RWPE1 (cell line): ENCODE results near the gene MLXIP.

Source experiments
- CTCF ChIA-PET: fragments of 350-600 bp; sonication (Branson Sonifier 250); formaldehyde crosslinking; extraction: SDS; loops from one replicate; lab custom pipeline; 2021; lab: Yijun Ruan, JAX
- POLR2A ChIA-PET: fragments of 400-600 bp; formaldehyde crosslinking; extraction: SDS; loops from one replicate; lab custom pipeline; 2020; ENCODE audit warnings: antibody characterized with exemption; ENCODE audit not compliant: low non-redundant PET; lab: Yijun Ruan, JAX
- DNase-seq: peaks from one replicate; pipeline ENCODE4 v3.0.0; 2012; ENCODE audit warnings: low spot score
- H3K27ac ChIP-seq: fragments of 450-650 bp; 2 replicates; pipeline ENCODE4 v1.5.1; 2017
- TF ChIP-seq, protein P1 (sequence below): fragments of 450-650 bp; conservative IDR thresholded peaks from 2 replicates; pipeline ENCODE4 v1.5.1; 2017; ENCODE audit warnings: low read depth, mild to moderate bottlenecking

MLXIP gene

DNA sequence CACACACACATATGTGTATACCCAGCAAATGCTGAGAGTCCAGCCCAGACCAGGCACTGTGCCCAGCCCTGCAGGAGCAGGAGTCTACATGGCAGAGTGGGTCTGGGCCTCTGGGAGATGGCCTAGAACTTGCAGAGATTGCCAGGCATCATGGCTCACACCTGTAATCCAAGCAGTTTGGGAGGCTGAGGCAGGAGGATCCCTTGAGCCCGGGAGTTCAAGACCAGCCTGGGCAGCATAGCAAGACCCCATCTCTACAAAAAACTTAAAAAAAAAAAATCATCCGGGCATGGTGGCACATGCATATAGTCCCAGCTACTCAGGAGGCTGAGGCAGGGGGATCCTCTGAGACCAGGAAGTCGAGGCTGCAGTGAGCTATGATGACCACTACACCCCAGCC lies 20.8 kb upstream of the MLXIP start:
- POLR2A ChIA-PET = no interaction called here
- no peak for DNase-seq
- CTCF ChIA-PET = no interaction called here
- peak overlapping the region; percentile 25; the same call in 1 of the 2 replicates for H3K27ac ChIP-seq
- TF ChIP-seq, protein P1, sequence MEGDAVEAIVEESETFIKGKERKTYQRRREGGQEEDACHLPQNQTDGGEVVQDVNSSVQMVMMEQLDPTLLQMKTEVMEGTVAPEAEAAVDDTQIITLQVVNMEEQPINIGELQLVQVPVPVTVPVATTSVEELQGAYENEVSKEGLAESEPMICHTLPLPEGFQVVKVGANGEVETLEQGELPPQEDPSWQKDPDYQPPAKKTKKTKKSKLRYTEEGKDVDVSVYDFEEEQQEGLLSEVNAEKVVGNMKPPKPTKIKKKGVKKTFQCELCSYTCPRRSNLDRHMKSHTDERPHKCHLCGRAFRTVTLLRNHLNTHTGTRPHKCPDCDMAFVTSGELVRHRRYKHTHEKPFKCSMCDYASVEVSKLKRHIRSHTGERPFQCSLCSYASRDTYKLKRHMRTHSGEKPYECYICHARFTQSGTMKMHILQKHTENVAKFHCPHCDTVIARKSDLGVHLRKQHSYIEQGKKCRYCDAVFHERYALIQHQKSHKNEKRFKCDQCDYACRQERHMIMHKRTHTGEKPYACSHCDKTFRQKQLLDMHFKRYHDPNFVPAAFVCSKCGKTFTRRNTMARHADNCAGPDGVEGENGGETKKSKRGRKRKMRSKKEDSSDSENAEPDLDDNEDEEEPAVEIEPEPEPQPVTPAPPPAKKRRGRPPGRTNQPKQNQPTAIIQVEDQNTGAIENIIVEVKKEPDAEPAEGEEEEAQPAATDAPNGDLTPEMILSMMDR = no peak

DNA sequence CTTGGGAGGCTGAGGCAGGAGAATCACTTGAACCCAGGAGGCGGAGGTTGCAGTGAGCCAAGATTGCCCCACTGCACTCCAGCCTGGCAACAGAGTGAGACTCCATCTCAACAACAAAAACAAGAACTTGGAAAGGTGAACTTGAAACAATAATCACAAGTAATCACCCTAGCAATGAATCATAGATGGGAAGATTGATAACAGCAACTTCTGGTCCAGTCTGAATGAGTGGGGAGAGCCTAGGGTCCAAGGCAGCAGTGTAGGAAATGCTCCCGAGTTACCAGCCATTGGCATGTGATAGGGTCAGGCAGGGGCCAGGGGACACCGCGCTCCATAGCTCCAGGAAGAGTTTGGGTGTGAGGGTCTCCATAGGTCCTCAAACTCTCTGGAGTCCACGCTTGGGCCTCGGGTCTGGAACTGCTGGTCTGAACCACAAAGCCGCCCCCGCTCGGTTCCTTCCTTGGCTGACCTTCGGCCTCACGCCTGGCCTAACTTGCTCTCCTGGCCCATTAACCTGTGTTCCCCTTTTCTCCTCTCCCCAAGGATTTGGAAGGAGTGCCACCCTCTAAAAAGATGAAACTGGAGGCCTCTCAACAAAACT lies 19.9 kb upstream of the MLXIP start:
- TF ChIP-seq, protein P1 = no peak
- DNase-seq = no peak
- POLR2A ChIA-PET = no interaction called here
- CTCF ChIA-PET = no interaction called here
- no peak overlapping the region for H3K27ac ChIP-seq

DNA sequence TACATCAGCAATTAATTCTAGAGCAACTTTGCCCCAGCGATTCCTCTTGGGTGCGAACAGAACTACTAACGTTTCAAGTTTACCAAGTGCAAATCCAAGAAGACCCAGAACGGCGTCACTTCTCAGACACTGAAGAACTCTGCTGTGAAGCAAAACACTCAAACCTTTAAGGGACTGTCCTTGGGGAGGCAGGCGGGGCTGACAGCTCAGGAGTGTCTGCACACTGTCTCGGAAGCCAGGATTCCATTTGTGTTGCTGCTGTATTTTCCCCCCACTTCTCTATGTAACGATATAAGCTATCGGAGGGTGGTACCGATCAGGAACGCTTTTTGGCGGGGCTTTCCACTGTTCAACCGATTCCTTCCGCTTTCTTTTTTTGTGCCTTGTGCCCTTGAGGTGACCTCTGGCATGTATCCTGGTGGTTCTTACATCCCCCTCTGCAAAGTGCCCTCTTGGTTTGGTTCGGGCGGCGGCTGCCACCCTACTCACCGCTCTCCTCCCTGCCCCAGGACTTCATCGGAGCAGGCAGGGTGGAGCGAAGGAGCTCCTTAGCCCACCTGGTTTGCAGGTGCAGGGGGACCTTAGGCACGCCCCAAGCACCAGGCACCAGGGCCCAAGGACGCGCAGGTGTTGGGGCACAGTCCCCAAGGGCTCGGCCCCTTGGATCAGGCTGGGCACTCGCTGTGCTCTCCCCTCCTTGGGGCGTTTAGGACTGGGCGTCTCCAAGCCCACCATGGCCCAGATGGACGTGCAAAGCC lies 19.2 kb upstream of the MLXIP start:
- ChIA-PET CTCF (no interaction called here), POLR2A (no interaction called here)
- DNase-seq = no peak
- TF ChIP-seq, protein P1 = no peak
- H3K27ac ChIP-seq = no peak overlapping the region; the same call in 1 of the 2 replicates

DNA sequence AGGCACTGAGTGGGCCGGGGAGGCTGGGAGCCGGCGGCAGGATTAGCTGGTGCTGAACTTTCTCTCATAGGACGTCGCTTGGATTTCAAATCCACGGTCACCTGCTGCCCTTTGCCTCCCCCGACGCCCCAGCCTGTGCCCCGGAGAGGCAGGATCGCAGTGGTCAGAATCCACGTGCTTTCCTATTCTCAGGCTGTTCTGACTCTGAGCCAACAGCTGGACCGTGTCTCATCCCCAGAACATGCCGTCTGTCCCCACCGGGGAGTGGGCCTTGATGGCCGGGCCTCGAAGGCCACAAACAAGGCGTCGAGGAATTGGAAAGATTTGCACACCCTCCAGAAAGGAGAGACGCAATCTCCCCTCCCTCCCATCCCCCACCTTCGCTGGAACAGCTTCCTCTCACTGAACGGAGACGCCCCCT lies 18.5 kb upstream of the MLXIP start:
- no peak overlapping the region; the same call in 1 of the 2 replicates for H3K27ac ChIP-seq
- CTCF ChIA-PET = no interaction called here
- POLR2A ChIA-PET = no interaction called here

DNA sequence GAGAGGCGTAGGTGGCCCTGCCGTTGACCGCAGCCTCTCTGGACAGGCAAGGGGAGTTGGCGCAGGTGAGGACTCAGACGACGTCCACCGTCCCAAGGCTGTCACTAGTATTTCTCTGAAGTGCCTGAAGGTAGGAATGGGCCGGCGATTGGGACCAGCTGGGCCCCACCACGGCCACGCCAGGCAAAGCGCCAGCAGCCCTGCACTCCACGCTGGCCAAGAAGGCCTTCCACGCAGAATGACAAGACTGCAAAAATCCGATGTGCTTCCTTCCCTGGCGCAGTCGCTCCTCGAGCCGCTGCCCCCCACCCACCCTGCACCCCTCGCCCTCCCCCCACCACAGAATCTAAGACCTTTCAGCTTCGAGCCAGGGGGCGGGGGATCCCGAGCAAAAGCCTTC lies 17.3 kb upstream of the MLXIP start:
- TF ChIP-seq, protein P1 = no peak
- CTCF ChIA-PET = no interaction called here
- POLR2A ChIA-PET = no interaction called here
- peak overlapping the region; percentile 93 for H3K27ac ChIP-seq
- DNase-seq = no peak

More for the DNA sequence above, 18.5 kb upstream of the MLXIP start:
- no peak for DNase-seq
- TF ChIP-seq, protein P1 = no peak

DNA sequence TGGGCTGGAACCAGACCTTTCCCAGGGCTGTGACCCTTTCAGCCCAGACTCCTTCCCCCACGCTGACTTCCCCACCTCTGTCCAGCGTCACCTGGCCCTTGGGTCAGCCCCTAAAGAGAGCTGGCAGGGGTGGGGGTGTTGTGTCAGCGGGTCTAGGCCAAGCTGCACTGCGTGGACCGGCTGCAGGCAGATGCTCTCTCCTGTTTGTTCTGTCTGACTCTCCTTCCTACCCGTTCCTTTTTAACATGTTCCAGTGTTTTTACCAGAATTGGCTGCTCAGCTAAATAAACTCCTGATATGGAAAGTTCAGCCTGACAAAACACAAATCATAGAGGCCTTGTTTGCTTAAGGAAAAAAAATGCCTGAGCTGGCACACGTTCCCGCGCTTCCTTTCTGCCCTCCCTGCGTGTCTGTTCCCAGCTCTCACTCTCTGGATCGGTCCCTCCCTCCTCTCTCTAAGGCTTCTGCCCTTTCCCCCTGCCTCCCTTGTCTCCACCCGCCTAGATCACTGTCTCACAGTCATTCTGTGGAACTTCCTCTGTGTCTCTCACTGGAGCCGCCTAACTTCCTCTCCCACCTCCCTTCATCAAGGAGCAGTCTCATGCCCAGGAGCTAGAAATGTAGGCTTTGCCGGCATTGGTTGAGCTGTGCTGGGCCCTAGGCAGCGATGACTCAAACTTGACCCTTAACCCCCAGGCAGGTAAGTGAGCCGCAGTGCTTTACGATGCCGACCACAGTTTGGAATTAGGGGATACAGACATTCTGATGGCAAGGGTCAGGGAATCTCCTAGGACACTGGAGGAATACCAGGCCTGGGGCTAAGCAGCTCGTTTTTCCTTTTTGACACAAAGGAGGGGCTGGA lies 15.5 kb upstream of the MLXIP start:
- TF ChIP-seq, protein P1 = no peak
- DNase-seq = peak; percentile 74
- ChIA-PET CTCF (interaction anchor here (0.5 to 1.1 kb wide), 7 partner anchors 8 to 67 kb away, joined by 3 to 7 read pairs (median 4); partner anchors contain the start of gene MLXIP), POLR2A (no interaction called here)
- peak overlapping the region; percentile 93 for H3K27ac ChIP-seq
